Parathyroid adenoma (tissue), 2 donors: ENCODE results near the gene ATXN7.

Experiments
- H2AFZ ChIP-seq: fragments of 300-600 bp; sonication (generic); one replicate; pipeline ENCODE4 v1.7.0; 2017; ENCODE audit warnings: antibody characterized with exemption, mild to moderate bottlenecking
- H3K27ac ChIP-seq: fragments of 300-600 bp; sonication (generic); one replicate; pipeline ENCODE4 v1.7.0; 2017
- H3K27me3 ChIP-seq: fragments of 300-600 bp; sonication (generic); one replicate; pipeline ENCODE4 v1.7.0; 2017; ENCODE audit warnings: low read length; ENCODE audit not compliant: control insufficient read depth, insufficient read depth
- H3K36me3 ChIP-seq: fragments of 300-600 bp; sonication (generic); one replicate; pipeline ENCODE4 v1.7.0; 2017; ENCODE audit warnings: low read length; ENCODE audit not compliant: control insufficient read depth, insufficient read depth
- H3K4me1 ChIP-seq: fragments of 300-600 bp; sonication (generic); one replicate; pipeline ENCODE4 v1.7.0; 2017; ENCODE audit warnings: control low read depth
- H3K4me2 ChIP-seq: fragments of 300-600 bp; sonication (generic); one replicate; pipeline ENCODE4 v1.7.0; 2017; ENCODE audit warnings: low read length
- H3K4me3 ChIP-seq: fragments of 300-600 bp; sonication (generic); one replicate; pipeline ENCODE4 v1.7.0; 2017; ENCODE audit warnings: low read depth, low read length
- H3K79me2 ChIP-seq: fragments of 300-600 bp; sonication (generic); one replicate; pipeline ENCODE4 v1.7.0; 2017; ENCODE audit warnings: control low read depth
- H3K9ac ChIP-seq: fragments of 300-600 bp; sonication (generic); one replicate; pipeline ENCODE4 v1.7.0; 2017; ENCODE audit warnings: mild to moderate bottlenecking
- H3K9me3 ChIP-seq: fragments of 300-600 bp; sonication (generic); one replicate; pipeline ENCODE4 v1.7.0; 2017; ENCODE audit warnings: low read length; ENCODE audit not compliant: control insufficient read depth
- TF ChIP-seq, protein P1 (sequence below): fragments of 300-600 bp; sonication (generic); IDR thresholded peaks from one replicate; pipeline ENCODE4 v1.7.0; 2017; ENCODE audit warnings: antibody characterized with exemption, mild to moderate bottlenecking
- donor health status: primary hyperparathyroidism.

The ATXN7 gene

DNA sequence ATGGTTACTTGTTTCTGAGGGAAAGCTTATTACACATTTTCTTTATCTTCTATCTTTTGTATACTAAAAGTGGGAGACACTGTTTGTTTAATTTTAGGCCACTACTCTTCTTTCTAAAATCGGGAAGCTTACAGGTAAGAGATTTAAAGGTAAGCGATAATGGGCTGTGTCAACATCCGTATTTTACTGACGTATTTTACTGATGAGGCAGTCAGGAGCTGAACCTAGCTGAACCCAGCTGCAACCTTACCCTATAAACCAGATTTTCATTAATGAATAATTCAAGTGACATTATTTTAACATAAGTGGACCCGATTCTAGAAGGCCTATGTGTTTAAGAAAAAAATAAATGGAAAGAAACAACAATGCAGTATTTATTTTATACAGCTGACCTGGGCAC lies 146.5 kb downstream of the ATXN7 start:
- H3K9me3 ChIP-seq, result no peaks in the 10 kb centered on the region
- no peak overlapping the region for H3K27ac ChIP-seq
- H2AFZ ChIP-seq, result no peak overlapping the region
- no peaks in the 10 kb centered on the region for H3K27me3 ChIP-seq
- H3K36me3 ChIP-seq, result no peaks in the 10 kb centered on the region
- H3K4me1 ChIP-seq, result peaks cover 5% of the 10 kb centered on the region
- peaks cover 2% of the 10 kb centered on the region for H3K79me2 ChIP-seq
- H3K9ac ChIP-seq, result no peak overlapping the region
- H3K4me3 ChIP-seq, result no peak overlapping the region
- H3K4me2 ChIP-seq, result no peak overlapping the region
- TF ChIP-seq, protein P1, sequence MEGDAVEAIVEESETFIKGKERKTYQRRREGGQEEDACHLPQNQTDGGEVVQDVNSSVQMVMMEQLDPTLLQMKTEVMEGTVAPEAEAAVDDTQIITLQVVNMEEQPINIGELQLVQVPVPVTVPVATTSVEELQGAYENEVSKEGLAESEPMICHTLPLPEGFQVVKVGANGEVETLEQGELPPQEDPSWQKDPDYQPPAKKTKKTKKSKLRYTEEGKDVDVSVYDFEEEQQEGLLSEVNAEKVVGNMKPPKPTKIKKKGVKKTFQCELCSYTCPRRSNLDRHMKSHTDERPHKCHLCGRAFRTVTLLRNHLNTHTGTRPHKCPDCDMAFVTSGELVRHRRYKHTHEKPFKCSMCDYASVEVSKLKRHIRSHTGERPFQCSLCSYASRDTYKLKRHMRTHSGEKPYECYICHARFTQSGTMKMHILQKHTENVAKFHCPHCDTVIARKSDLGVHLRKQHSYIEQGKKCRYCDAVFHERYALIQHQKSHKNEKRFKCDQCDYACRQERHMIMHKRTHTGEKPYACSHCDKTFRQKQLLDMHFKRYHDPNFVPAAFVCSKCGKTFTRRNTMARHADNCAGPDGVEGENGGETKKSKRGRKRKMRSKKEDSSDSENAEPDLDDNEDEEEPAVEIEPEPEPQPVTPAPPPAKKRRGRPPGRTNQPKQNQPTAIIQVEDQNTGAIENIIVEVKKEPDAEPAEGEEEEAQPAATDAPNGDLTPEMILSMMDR, result no peak

DNA sequence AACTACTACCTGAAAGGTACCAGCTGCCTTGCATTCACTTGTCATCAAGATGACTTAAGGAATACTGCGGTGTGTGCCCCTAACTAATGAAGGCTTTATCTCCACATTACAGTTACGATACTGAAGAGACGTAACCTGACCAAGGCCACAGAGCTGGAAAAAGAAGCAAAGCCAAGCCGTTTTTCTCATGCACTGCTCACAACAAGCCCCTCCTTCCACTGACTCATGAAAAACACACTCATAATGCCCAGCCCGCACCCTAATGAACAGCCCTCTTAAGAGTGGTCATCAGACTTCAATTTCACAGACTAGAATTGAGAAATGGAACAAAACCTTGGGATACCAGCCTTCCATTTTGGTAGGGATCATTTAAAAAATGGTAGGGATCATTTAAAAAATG lies 148.0 kb downstream of the ATXN7 start:
- Histone ChIP-seq H3K9me3 (no peaks in the 10 kb centered on the region), H3K4me2 (no peak overlapping the region), H2AFZ (no peak overlapping the region), H3K4me1 (peaks cover 5% of the 10 kb centered on the region), H3K9ac (no peak overlapping the region), H3K79me2 (peaks cover 2% of the 10 kb centered on the region), H3K27ac (no peak overlapping the region), H3K36me3 (no peaks in the 10 kb centered on the region), H3K4me3 (no peak overlapping the region), H3K27me3 (no peaks in the 10 kb centered on the region)
- TF ChIP-seq, protein P1, result no peak

DNA sequence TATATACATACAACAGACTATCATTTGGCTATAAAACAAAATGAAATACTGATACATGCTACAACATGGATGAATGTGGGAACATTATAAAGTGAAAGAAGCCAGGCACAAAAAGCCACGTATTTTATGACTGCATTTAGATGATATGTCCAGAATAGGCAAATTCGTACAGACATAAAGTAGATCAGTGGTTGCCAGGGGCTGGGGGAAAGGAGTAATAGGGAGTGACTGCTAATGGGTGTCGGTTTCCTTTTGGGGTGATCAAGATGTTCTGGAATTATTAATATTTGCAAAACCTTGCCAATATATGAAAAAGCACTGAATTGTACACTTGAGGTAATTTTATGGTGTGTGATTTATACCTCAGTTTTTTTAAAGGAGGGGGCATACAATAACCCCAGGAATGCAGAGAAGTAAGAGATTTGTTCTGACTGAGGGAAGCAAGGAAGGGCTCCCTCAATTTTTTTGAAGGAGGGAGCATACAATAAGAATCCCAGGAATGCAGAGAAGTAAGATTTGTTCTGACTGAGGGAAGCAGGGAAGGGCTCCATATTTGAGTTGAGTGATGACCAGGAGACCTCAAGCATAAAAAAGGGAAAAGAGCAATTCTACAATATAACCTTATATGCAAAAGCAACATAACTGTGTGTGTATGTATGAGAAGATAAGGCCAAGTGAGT lies 153.4 kb downstream of the ATXN7 start:
- peaks cover 6% of the 10 kb centered on the region for H3K79me2 ChIP-seq
- no peaks in the 10 kb centered on the region for H3K9me3 ChIP-seq
- TF ChIP-seq, protein P1, result no peak
- H3K36me3 ChIP-seq, result no peaks in the 10 kb centered on the region
- no peaks in the 10 kb centered on the region for H3K27me3 ChIP-seq
- H2AFZ ChIP-seq, result no peak overlapping the region
- H3K4me3 ChIP-seq, result no peak overlapping the region
- no peak overlapping the region for H3K9ac ChIP-seq
- no peak overlapping the region for H3K4me2 ChIP-seq
- no peak overlapping the region for H3K27ac ChIP-seq
- H3K4me1 ChIP-seq, result peaks cover 5% of the 10 kb centered on the region

DNA sequence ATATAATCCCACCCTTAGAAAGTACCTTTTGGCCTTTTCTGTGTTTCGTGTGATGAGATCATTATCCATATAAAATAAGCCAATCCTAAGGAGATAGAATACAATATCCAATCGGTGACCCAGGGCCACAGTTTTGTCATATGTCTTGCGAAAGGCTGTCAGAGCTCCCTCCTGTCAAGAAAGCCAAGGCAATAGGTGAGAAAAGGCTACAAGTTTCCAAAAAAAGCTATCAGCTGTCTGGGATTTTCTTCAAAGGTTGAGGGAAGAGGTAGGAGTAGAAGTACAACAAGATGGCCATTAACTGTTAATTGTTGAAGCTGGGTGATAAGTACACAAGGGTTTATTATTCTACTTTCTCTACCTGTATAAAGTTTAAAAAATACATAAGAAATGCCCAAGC lies 155.6 kb downstream of the ATXN7 start:
- TF ChIP-seq, protein P1, result no peak
- Histone ChIP-seq H2AFZ (no peak overlapping the region), H3K9me3 (no peaks in the 10 kb centered on the region), H3K79me2 (peaks cover 23% of the 10 kb centered on the region), H3K27ac (no peak overlapping the region), H3K27me3 (no peaks in the 10 kb centered on the region), H3K4me3 (no peak overlapping the region), H3K36me3 (no peaks in the 10 kb centered on the region), H3K4me2 (no peak overlapping the region), H3K9ac (no peak overlapping the region), H3K4me1 (peaks cover 6% of the 10 kb centered on the region)

DNA sequence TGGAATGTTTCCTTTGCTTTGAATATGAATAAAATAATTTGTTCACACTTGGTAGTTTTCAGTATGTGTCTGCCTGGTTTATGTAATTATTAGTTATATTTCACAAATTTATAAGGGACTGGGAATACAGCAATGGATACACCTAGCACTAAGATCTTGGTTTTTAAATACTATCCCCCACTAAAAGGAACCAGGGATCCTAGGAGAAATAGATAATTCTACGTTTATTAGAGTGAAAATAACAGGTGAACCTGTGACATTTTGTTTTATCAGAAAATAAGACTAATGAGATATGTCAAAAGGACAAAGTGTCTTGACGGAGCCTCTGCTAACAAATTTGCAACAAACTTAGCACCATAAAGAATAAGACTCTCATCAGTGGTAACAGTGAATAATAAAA lies 156.2 kb downstream of the ATXN7 start:
- Histone ChIP-seq H3K4me3 (no peak overlapping the region), H3K27me3 (no peaks in the 10 kb centered on the region), H3K27ac (no peak overlapping the region), H3K4me1 (peaks cover 6% of the 10 kb centered on the region), H3K36me3 (no peaks in the 10 kb centered on the region), H3K9me3 (no peaks in the 10 kb centered on the region), H3K79me2 (peaks cover 22% of the 10 kb centered on the region), H3K9ac (no peak overlapping the region), H2AFZ (no peak overlapping the region), H3K4me2 (no peak overlapping the region)
- TF ChIP-seq, protein P1, result no peak
